Midbrain (tissue), 1 donor: ENCODE results near the gene OSBPL3.
A peak's percentile ranks its signal among the peaks of the same experiment; 100 is the strongest.

Experiments
- DNase-seq: peaks from one replicate; lab custom pipeline; 2025; lab: John Stamatoyannopoulos, UW

Gene OSBPL3

DNA sequence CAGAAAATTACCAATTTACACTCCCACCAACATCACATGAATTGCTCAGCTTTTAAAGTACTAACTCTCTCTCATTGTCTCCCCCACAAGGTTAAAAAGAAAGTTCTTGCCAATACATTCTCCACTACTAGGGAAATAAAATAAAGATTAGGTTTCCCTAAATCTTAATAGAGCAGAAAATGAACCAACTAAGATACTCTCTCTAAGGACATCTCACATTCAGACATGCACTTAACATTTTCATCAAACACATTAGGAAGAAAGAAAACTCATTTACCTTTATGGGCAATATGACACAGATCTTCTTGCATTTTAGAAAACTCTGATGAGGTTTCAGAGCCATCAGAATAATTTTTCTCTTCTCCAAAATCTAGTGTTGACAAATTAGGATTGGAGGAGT is 118.6 kb downstream of the OSBPL3 start:
- DNase-seq, result no peak

GRCh38 chr7:24860611-24861010 is 119.4 kb downstream of the OSBPL3 start:
- no peak for DNase-seq

DNA sequence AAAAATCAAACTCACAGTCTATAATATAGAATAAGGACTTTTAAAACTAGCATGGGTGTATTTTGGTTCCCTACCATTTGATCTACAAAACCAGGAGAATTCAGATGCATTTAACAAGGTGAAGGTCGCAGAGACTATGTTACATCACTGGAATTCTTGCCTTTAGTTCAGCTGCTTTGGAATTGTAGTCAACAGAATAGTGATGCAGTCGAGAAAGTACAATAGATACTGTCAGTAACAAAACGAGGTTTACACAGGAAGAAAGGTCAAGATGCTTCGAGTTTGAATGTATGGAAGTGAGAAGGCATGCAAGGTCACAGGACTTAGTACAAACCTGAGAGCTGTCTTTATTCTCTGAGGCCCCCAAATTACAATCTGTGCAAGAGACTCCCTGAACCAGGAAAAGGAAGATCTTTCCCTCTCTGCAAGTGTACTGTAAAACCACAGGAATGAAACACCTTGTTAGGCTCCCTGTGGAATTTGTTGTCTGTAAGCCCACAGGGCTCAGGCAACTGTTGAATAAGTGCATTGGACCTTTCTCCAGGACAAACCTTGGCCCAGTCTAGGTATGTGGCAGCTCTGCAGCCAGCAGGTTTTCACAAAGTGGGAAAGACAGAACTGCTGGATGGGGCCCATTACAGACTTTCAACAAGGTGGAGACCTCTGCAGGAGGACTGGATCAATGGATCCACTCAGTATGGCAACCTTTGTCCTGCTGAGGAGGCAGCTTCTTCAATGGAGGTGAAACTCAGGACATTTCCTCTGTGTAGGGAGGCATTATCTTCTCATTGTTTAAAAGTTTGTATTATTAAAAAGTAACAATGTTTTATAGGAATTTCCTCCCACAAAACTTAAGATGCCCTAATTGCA is 121.6 kb downstream of the OSBPL3 start:
- no peak for DNase-seq

DNA sequence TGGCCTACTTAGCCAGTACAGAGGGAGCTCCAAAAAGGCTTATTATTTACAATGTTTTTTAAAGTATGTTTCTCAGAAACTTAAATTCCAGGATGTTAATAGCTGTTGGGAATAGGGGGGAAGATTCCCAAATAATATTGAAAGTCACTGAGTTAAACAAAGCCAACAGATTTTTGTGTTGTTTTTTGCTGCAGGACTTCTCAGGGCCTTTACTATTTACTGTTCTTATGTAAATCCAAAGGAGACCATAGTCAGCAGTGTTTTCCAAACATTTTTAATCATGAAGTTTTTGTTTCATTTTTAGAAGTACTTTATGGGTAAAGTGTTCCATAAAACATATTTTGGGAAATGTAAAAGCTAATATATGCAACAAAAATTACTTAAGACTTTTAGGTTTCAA is 122.4 kb downstream of the OSBPL3 start:
- DNase-seq, result no peak

GRCh38 chr7:24854866-24855265 is 125.1 kb downstream of the OSBPL3 start:
- no peak for DNase-seq

GRCh38 chr7:24851786-24852185 is 128.2 kb downstream of the OSBPL3 start:
- DNase-seq, result no peak

GRCh38 chr7:24848878-24849277 is 131.1 kb downstream of the OSBPL3 start:
- no peak for DNase-seq

DNA sequence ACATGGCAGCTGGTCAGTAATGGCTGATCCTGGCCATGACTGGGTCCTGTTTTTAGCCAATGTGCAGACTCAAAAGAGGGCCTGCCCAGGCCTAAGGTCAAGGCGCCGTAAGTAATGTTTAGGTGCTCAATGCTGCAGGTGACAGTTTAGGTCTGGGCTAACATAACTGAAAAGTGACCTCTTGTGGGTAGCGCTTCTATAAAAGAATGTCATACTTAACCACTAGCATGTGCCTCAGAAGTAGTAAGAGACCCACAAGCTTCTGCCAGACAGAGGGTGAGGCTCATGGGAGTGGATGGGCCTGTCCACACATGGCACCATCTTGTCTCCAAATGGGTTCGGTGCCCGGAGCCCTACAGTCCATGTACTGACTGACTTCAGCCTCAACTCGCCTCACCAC is 132.2 kb downstream of the OSBPL3 start:
- no peak for DNase-seq

DNA sequence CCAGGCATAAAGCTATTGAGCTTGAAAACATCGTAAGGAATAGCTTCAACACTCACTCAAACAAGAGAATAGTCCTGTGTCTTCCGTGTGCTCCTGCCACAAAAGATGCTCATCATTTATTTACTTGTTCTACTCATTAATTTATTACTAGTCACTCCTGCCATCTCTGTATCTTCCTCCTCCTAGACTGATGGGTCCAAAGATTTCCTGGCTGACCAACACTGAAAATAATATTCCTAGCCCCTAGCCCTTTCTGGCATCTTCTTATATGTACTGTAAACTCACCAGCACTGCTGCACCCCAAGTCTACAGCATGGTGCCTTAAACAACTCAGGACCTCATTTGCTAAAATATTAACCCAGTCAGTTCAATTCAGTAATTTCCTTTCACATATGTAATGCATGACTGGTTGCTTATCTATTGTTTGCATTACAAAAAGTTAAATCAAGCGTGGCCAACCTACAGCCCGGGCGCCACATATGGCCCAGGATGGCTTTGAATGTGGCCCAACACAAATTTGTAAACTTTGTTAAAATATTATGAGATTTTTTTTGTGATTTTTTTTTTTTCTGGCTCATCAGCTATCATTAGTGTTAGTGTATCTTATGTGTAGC is 136.1 kb downstream of the OSBPL3 start:
- DNase-seq, result no peak

GRCh38 chr7:24842449-24843241 is 137.3 kb downstream of the OSBPL3 start:
- no peak for DNase-seq

GRCh38 chr7:24842029-24842428 is 137.9 kb downstream of the OSBPL3 start:
- DNase-seq, result no peak

- no peak for DNase-seq
Observed at GRCh38 chr7:24840563-24840962, 139.4 kb downstream of the OSBPL3 start.

- no peak for DNase-seq
Observed at GRCh38 chr7:24836084-24836483, 143.9 kb downstream of the OSBPL3 start.

DNA sequence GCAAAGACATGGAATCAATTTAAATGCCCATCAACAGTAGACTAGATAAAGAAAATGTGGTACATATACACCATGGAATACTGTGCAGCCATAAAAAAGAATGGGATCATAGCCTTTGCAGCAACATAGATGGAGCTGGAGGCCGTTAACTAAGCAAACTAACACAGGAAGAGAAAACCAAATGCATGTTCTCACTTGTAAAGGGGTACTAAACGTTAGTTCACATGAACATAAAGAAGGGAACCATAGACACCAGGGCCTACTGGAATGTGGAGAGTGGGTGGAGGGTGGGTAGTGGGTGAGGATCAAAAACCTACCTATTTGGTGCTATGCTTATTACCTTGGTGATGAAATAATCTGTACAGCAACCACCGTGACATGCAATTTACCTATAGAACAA is 144.3 kb downstream of the OSBPL3 start:
- no peak for DNase-seq

DNA sequence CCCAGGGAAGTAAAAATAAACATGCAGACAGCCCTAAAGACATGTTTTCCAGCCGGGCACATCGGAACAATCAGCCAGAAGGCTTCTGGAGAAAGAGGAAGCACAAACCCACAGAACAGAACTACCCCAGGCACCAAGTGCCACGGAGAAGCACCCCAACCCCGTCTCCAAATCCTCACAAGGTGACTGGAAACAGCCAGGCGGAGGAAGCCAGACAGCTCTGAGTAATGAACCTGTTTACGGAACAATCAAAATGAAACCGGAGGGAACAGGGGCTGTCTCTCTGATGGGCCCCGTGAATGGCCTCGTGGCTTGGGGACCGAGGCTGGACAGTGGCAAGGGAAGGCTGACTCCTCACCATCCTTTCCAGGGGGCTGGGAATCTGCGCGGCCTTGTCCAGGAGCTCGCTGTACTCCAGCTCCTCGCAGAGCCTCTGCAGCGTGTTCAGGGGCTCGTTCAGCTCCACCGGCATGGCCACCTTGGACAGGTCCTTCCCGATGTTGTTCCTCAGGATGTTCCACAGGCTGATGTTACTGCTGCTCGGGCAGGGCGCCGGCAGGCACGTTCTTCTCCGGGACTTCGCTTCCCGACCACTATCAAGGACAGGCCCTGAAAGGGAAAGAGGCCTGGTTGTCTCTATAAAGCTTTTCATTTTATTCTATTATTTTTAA is 145.7 kb downstream of the OSBPL3 start:
- peak; percentile 26 for DNase-seq

DNA sequence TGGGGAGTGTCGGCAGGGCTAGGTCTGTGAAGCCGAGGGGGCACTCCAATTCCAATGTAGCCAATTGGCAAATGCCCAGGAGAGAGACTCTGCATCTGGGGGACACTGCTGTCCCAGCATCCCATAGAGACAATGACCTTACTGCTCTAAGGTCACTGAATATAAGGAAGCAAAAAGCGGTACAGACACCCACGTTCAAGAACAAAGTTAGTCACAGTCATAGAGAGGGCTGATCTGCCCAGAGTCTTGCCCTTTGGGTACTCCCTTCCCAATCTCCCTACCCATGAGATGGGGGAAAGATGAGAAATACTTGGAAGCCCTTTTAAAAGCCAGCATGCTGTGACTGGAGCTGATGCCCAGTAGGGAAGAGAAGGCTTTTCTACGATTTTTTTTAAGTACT is 146.4 kb downstream of the OSBPL3 start:
- DNase-seq, result no peak

DNA sequence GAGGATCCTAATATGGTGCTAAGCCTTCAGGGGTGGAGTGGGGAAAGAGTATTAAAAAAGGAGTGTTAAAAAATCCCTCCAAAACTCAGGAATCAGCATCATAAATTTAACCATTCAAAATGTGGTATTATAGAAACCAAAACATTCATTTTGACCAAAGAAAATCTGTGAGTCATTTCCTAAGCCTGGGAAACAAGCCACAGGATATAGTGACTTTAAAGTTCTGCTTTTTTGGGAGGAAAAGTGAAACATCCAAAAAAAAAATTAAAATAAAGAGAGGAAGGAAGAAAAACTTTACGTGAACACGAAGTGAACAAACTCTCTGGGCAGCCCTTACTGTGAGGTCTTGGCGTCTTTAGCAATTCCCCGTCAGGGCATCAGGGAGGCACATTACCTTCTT is 148.7 kb downstream of the OSBPL3 start:
- DNase-seq, result no peak

DNA sequence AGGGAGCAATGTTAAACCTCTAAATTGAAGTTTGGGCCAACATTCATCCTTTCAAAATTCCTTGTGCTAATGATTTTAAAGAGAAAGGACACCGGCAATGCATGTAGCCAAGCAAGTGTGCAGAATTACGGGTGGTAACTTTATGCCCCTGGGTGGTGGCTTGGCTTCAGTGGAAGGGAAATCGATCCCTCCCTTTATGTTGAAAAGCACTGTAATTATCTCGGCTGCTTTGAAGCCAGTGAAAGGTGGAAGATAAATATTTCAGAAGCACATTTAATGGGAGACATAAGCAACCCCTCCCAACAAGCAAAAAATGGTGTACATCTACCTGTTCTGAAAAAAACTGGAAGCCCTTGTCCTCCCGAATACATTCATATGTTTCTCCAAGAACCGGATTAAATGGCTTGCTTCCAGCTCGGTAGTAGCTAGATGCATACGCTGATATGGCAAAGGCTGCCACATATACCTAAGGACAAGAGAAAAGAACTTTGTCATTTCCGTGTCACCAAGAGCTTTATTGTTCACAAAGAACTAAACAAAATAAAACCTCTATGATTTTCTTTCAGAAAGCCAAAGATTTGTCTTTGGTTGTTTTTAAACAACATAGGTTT is 149.4 kb downstream of the OSBPL3 start:
- no peak for DNase-seq

GRCh38 chr7:24829787-24830186 is 150.2 kb downstream of the OSBPL3 start:
- DNase-seq, result no peak

DNA sequence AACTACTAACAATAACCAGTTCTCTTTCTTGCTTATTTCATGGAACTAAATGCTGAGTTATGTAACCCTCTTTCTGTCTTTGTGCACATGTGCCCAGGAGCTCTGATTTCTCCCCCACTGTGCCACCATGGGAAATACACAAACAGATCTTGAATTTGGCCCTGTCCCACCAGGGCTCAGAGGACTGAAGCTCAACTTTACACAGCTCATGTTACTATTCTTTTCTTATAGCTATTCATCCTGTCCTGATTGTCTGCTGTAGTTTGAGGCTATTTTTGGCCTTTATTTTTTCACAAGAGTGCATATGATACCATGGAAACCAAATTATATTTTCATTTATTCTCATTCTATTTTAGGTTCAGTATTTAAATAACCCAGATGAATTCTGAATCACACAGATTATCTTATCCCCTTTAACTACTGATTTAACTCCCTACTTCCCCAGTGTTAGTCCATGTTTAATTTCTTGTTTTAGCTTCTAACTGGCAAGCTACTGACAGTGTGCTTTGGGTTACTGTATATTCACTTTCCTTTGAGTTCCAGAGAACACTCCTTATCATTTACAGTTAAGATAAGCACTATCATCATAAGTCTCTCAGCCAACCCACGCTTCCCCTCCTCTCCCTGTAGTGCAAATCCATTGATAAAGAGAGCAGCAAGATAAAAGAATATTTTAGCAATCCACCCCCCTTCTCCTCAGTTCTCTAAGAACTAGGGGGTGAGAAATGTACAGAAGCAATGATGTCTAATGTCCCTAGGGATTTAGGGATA is 150.9 kb downstream of the OSBPL3 start:
- no peak for DNase-seq

DNA sequence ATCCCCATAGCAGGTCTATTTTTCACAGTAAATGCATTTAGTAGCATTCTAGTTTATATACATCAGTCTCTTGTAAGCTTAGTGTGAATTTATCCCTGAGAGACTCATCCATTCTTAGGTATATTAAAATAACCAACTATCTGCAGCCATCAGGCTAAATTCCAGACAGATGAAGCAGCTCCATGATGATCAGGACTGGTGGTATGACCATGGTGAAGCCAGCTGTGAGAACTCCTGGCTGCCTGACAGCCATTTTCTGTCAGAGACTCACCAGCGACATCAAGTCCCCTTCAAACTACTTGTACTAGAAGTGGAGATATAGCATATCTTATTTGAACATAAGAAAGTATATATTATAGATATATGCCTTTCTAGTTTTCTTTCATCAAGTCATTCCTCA is 152.4 kb downstream of the OSBPL3 start:
- no peak for DNase-seq
